GM18868 (cell line): Measurements from ENCODE around the gene NPAS3.

ENCODE experiments used
- ATAC-seq: cut with Tn5 transposase; IDR thresholded peaks from one replicate; pipeline ENCODE4 v1.9.1; 2021; ENCODE audit warnings: mild to moderate bottlenecking, moderate library complexity; ENCODE audit not compliant: unreplicated experiment

NPAS3 gene

GRCh38 chr14:33646692-33647260 is 708.1 kb downstream of the NPAS3 start:
- no peak for ATAC-seq

- no peak for ATAC-seq
Measured at GRCh38 chr14:33647385-33647786, 708.7 kb downstream of the NPAS3 start.

GRCh38 chr14:33650430-33650829 is 711.8 kb downstream of the NPAS3 start:
- no peak for ATAC-seq

DNA sequence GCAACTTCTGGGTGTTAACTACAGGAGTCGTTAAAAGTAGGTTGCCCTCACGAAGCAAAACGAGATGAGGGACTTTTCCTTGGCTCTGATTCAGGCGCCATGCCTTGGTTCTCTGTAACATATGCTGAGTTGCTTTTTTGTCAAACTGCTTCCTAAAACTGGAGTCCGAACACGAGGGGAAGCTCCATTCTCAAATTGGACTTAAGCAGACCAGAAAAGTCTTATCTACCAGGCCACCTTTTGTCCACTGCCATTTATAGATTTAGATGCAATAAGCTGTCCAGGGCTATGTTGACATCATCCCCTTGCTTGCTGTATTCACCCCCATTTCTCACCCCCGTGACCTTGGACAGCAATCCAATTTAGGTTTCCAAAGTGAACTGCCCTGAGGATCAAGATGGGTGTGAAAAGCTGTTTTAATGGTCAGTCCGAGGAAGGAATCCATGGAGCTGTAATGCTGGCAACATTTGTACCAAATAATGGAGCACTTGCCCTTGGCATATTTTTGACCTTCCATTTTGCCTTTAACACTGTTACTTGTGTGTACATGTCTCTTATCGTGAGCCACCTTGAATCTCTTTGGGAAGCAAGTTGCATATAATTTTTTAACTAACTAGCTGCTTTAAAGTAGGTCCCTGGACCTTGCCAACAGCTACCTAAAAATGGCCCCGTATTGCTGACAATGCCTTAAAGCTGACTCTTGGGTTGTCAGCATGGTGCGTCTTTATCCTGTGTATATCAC is 714.1 kb downstream of the NPAS3 start:
- no peak for ATAC-seq

- no peak for ATAC-seq
Measured at GRCh38 chr14:33653308-33653695, 714.6 kb downstream of the NPAS3 start.

DNA sequence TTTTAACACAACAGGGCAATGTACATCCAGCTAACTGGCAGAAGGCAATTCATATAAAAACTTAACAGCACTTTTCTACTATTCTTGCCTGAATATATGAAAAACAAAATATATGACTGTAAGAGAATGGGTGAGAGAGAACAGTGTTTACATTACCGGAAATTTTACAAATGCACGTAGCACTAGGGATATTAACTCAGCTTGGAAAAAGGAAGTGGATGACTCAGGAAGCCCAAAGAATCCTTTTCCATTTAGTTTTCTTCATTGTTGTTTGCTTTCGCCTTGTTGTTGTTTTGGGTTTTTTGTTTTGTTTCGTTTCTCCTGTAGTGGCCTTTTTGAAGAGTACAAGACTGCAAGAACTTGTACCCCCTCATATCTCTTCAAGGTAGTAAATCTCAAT is 716.7 kb downstream of the NPAS3 start:
- ATAC-seq: no peak

DNA sequence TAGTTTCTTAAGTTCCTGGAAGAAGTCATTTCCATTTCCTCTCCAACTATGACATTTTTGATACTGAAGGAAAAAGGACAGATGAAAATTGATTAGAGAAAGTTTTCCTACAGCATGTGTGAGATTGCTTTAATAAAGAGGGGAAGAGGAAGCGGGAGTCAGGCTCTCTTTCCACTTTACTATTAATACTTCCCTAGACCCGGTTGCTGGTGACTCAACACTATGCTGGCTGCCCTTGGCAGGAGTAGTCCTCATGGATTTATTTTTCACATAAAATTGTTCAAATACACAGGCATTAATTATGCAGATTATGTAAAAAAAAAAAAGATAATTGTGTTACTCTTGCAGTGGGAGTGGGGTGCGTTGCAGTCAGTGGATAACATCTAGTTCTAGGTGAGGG is 718.8 kb downstream of the NPAS3 start:
- ATAC-seq: no peak

- no peak for ATAC-seq
Measured at GRCh38 chr14:33660248-33660647, 721.6 kb downstream of the NPAS3 start.

DNA sequence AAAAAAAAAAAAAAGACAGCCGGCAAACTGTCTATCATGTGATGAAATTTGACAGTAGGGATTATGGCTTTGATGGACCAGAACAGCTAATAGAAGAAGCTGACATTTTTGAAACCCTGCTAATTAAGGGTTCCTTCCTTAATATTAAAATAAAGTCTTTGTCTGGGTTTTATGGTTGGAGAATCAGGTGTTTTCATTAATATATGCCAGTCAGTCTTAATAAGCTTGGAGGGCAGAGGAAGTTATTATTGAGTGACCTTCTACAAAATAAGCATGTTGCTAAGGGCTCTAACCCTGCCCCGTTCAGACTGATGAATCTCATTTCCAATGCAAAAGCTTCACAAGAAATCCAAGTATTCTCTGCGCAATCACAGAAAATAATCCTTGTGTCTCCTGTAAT is 722.4 kb downstream of the NPAS3 start:
- ATAC-seq: no peak

DNA sequence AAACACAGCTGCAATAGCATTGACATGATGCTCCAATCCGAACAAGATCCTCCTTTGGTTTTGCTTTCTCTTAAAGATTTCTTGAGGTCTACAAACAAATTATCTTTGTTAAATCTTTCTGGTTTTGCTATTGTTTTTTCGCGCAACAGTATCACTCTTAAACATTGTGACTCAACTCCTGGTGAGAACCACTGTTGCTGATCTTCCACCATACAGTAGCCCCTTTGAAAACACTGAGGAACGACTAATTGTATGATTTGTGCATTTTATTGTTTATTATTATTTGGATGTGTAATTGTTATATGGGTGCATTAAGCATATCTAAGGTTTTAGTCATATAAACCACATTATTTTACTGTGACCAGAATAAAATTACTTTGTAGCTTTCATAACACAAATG is 729.4 kb downstream of the NPAS3 start:
- ATAC-seq: no peak

- ATAC-seq: no peak
Measured at GRCh38 chr14:33669111-33669510, 730.4 kb downstream of the NPAS3 start.

- no peak for ATAC-seq
Measured at GRCh38 chr14:33670235-33670634, 731.6 kb downstream of the NPAS3 start.

DNA sequence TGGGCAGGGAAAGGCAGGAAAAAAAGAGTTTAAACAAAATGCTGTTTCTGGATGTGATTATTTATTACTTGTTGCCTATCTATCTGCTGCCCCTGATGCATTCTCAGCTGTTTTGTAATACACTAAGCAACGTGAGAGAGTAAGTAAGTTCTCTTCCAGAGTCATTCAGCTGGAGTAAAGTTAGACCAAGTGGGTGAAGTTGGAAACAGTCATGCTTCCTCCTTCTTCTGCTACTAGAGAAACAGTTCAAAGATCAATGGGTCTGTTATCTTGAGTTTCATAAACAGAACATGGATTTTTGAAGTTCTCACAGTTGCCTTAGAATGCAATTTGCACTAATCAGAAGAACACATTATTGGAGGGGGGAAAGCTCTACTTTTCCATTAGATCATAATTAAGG is 732.9 kb downstream of the NPAS3 start:
- no peak for ATAC-seq

DNA sequence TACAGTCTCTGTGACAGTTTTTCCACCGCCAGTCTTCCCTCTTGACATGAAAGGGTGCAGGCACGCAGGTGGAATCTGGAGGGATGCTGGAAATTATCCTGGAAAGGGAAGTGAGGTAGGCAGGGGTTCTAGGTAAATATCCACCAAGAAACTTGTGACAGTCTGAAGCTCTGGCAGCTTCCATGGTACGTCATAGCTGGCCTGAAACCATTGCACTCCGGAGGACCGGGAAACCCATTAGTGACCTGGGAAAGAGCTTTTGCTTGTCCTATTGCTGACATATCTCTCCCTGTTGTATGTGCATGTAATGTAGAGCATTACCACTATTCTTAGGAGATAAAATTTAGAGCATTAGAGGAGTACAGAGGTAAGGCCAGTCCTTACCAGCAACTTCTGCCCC is 736.2 kb downstream of the NPAS3 start:
- no peak for ATAC-seq

- no peak for ATAC-seq
Measured at GRCh38 chr14:33675415-33676130, 736.9 kb downstream of the NPAS3 start.

DNA sequence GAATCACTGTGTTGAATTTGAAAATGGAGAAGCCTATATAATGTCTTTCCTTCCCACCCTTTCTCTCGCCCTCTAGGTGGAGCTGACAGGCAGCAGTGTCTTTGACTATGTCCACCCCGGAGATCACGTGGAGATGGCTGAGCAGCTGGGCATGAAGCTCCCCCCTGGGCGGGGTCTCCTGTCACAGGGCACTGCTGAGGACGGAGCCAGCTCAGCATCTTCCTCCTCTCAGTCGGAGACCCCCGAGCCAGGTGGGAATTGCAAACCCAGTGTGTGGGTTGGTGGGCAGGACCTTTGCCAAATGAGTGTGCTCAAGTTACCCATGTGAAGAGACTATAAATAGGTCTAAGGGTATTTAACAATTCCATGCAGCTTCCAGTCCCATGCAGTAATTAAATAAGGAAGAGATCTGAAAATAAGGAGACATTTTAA is 737.5 kb downstream of the NPAS3 start:
- ATAC-seq: no peak

GRCh38 chr14:33676891-33677290 is 738.2 kb downstream of the NPAS3 start:
- ATAC-seq: no peak

DNA sequence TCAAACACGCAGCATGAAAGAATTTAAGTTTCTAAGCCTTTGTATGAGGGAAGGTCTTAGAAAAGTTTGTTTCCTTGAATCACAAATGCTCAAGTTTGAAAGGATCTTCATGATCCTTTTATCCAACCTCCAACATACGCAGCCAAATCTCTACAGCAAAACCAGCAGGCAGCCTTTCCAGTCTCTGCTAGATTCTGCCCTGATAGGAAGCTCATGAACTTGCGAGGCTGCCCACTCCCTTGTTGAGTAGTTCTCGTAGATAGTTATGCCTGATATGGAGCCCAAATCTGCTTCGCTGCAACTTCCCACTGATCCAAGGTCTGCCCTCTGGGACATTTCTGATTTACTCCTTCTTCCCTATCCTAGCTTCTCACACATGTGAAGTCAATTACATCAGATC is 739.3 kb downstream of the NPAS3 start:
- no peak for ATAC-seq

GRCh38 chr14:33679025-33679424 is 740.3 kb downstream of the NPAS3 start:
- ATAC-seq: no peak

DNA sequence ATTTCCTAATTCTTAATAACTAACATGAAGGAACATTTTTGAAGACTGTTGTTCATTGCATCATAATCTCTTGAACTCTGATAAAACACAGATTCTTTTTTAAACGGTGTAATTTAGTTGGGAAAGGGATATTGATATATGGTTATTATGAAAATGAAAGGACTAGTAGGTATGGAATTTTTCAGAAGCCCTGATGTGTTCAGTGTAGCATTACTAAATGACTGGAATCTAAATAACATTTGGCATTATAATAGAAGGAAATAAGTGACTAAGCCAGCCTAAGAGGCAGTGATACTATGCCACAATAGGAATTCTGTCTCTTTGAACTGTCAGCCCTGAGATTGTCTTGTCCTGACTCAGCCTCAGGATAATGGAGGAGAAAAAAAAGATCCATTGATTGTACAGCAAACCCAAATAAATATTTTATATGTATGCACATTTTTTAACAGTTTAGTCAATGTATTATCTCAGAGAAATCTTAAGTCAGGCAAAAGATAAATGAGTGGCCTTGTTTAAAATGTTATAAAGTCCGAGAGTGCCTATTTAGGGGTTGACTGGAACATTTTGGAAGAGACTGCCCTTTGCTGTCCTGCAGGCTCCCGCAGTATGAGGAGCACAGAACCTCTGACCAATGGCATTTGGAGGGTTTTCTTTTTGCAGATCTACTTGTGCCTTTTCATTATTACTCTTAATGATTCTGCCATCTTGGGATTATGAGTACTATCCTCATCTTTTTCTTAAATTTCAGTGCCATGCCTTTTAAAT is 741.0 kb downstream of the NPAS3 start:
- ATAC-seq: no peak

- no peak for ATAC-seq
Measured at GRCh38 chr14:33680873-33681272, 742.2 kb downstream of the NPAS3 start.
